IMR-90 (cell line): ENCODE data around the gene NXPH4. TPM values are rescaled to one million over a fixed set of nuclear protein-coding genes. Genes with fewer than 3 reads are reported as not detected.

ENCODE experiments used
- ATAC-seq: fragments of 200-7000 bp; cut with Tn5 transposase; 2 replicates; pipeline ENCODE4 v1.9.1; 2020; ENCODE audit warnings: low read depth, mild to moderate bottlenecking, moderate library complexity
- BruUV-seq: library from RNA; stranded (reverse); fragments of 400-500 nt; replicated peaks from 2 replicates; lab custom pipeline; 2021; lab: Mats Ljungman, UMichigan
- CTCF ChIA-PET: fragments of 300-600 bp; formaldehyde crosslinking; extraction: SDS; loops from one replicate; lab custom pipeline; 2021; ENCODE audit warnings: antibody characterized with exemption; lab: Yijun Ruan, JAX
- POLR2A ChIA-PET: fragments of 300-600 bp; sonication (Branson Sonifier 250); formaldehyde crosslinking; loops from one replicate; lab custom pipeline; 2022; ENCODE audit warnings: antibody characterized with exemption; ENCODE audit not compliant: unreplicated experiment; lab: Charles Lee
- DNase-seq: peaks from one replicate; pipeline ENCODE4 v3.0.0; 2013
- H2AFZ ChIP-seq: replicated peaks from 2 replicates; pipeline ENCODE3; 2013; ENCODE audit warnings: low read length, mild to moderate bottlenecking; ENCODE audit not compliant: poor library complexity
- H2AK5ac ChIP-seq: 2 replicates; pipeline ENCODE4 v1.6.1; 2013; ENCODE audit warnings: low read depth, low read length, inconsistent platforms
- H2AK9ac ChIP-seq: replicated peaks from 2 replicates; pipeline ENCODE3; 2013; ENCODE audit warnings: mild to moderate bottlenecking, low read depth, low read length, moderate library complexity; ENCODE audit not compliant: poor library complexity
- H2BK120ac ChIP-seq: 2 replicates; pipeline ENCODE4 v1.6.1; 2013; ENCODE audit warnings: low read depth, low read length, inconsistent platforms
- H2BK15ac ChIP-seq: 3 replicates; pipeline ENCODE4 v1.6.1; 2013; ENCODE audit warnings: low read depth, low read length, inconsistent platforms
- H2BK20ac ChIP-seq: 2 replicates; pipeline ENCODE4 v1.6.1; 2013; ENCODE audit warnings: low read depth, mild to moderate bottlenecking, inconsistent platforms, low read length, moderate library complexity
- H2BK5ac ChIP-seq: 2 replicates; pipeline ENCODE4 v1.6.1; 2013; ENCODE audit warnings: mild to moderate bottlenecking, low read depth, low read length, inconsistent platforms; ENCODE audit not compliant: poor library complexity, severe bottlenecking
- H3K14ac ChIP-seq: replicated peaks from 2 replicates; pipeline ENCODE4 v1.6.1; 2013; ENCODE audit warnings: low read depth, low read length, inconsistent platforms
- H3K18ac ChIP-seq: 2 replicates; pipeline ENCODE4 v1.6.1; 2013; ENCODE audit warnings: low read depth, low read length, control low read depth
- H3K23ac ChIP-seq: 2 replicates; pipeline ENCODE4 v1.6.1; 2013; ENCODE audit warnings: low read depth, low read length, inconsistent platforms
- H3K27ac ChIP-seq: 2 replicates; pipeline ENCODE4 v1.5.1; 2013; ENCODE audit warnings: mild to moderate bottlenecking, control low read depth, low read length; ENCODE audit not compliant: insufficient read depth
- H3K27me3 ChIP-seq: 2 replicates; pipeline ENCODE4 v1.6.1; 2013; ENCODE audit warnings: low read length; ENCODE audit not compliant: control insufficient read depth, insufficient read depth
- H3K36me3 ChIP-seq: 2 replicates; pipeline ENCODE4 v1.6.1; 2013; ENCODE audit warnings: low read length, mixed read lengths; ENCODE audit not compliant: control insufficient read depth, insufficient read depth
- H3K4ac ChIP-seq: 2 replicates; pipeline ENCODE4 v1.6.1; 2013; ENCODE audit warnings: low read depth, low read length, inconsistent platforms
- H3K4me1 ChIP-seq: 2 replicates; pipeline ENCODE4 v1.6.1; 2013; ENCODE audit warnings: low read length, mixed read lengths; ENCODE audit not compliant: control insufficient read depth, insufficient read depth
- H3K4me2 ChIP-seq: 2 replicates; pipeline ENCODE4 v1.6.1; 2013; ENCODE audit warnings: low read depth, mild to moderate bottlenecking, control low read depth, low read length, moderate library complexity
- H3K4me3 ChIP-seq: 2 replicates; pipeline ENCODE4 v1.5.1; 2013; ENCODE audit warnings: low read depth, mild to moderate bottlenecking, control low read depth, low read length, moderate library complexity; ENCODE audit not compliant: insufficient read depth
- H3K56ac ChIP-seq: 2 replicates; pipeline ENCODE4 v1.6.1; 2013; ENCODE audit warnings: low read length, inconsistent platforms; ENCODE audit not compliant: insufficient read depth; ENCODE audit errors: extremely low read depth
- H3K79me1 ChIP-seq, 2 experiments: 2 replicates each; pipeline ENCODE4 v1.6.1; 2013; ENCODE audit warnings: low read length in 2 of 2, inconsistent platforms in 1 of 2, low read depth in 1 of 2
- H3K9ac ChIP-seq: 2 replicates; pipeline ENCODE4 v1.6.1; 2013; ENCODE audit warnings: low read depth, low read length, control low read depth
- H3K9me1 ChIP-seq: 2 replicates; pipeline ENCODE4 v1.6.1; 2013; ENCODE audit warnings: low read length, inconsistent platforms; ENCODE audit not compliant: insufficient read depth
- H3K9me3 ChIP-seq: 2 replicates; pipeline ENCODE4 v1.6.1; 2013; ENCODE audit warnings: low read length; ENCODE audit not compliant: control insufficient read depth, insufficient read depth
- H4K20me1 ChIP-seq: 2 replicates; pipeline ENCODE4 v1.6.1; 2013; ENCODE audit warnings: low read length, inconsistent platforms; ENCODE audit not compliant: insufficient read depth
- H4K5ac ChIP-seq: 2 replicates; pipeline ENCODE4 v1.6.1; 2013; ENCODE audit warnings: mild to moderate bottlenecking, low read depth, low read length, control low read depth
- H4K8ac ChIP-seq, 2 experiments: 2 replicates each; pipeline ENCODE4 v1.6.1; 2013; ENCODE audit warnings: low read depth in 2 of 2, low read length in 2 of 2, control low read depth in 1 of 2, inconsistent platforms in 1 of 2
- H4K91ac ChIP-seq: 2 replicates; pipeline ENCODE4 v1.6.1; 2013; ENCODE audit warnings: low read depth, low read length, inconsistent platforms; ENCODE audit not compliant: insufficient read depth
- BHLHE40 ChIP-seq: fragments of 150-350 bp; IDR thresholded peaks from 2 replicates; pipeline ENCODE4 v1.6.1; 2016; ENCODE audit warnings: mild to moderate bottlenecking, low read depth, low read length
- CEBPB ChIP-seq: IDR thresholded peaks from 2 replicates; pipeline ENCODE4 v1.6.1; 2012; ENCODE audit warnings: low read depth, low read length, improper control_type of control experiment
- CHD1 ChIP-seq: IDR thresholded peaks from 2 replicates; pipeline ENCODE4 v1.6.1; 2012; ENCODE audit warnings: low read depth, low read length, improper control_type of control experiment
- FOS ChIP-seq: fragments of 150-350 bp; IDR thresholded peaks from 2 replicates; pipeline ENCODE4 v1.6.1; 2016; ENCODE audit warnings: low read depth, low read length
- MAFK ChIP-seq: IDR thresholded peaks from 2 replicates; pipeline ENCODE4 v1.6.1; 2012; ENCODE audit warnings: low read depth, low read length, improper control_type of control experiment
- MAZ ChIP-seq: IDR thresholded peaks from 2 replicates; pipeline ENCODE4 v1.6.1; 2012; ENCODE audit warnings: low read depth, mild to moderate bottlenecking, low read length, improper control_type of control experiment, moderate library complexity, borderline replicate concordance
- MXI1 ChIP-seq: IDR thresholded peaks from 2 replicates; pipeline ENCODE4 v1.6.1; 2012; ENCODE audit warnings: low read depth, mild to moderate bottlenecking, low read length, moderate library complexity, borderline replicate concordance
- NFE2L2 ChIP-seq: fragments of 150-350 bp; IDR thresholded peaks from 2 replicates; pipeline ENCODE4 v1.6.1; 2016; ENCODE audit warnings: low read depth, mild to moderate bottlenecking, low read length
- POLR2A ChIP-seq: IDR thresholded peaks from 2 replicates; pipeline ENCODE4 v1.6.1; 2012; ENCODE audit warnings: mild to moderate bottlenecking, low read depth, low read length
- RAD21 ChIP-seq: IDR thresholded peaks from 2 replicates; pipeline ENCODE4 v1.6.1; 2012; ENCODE audit warnings: low read length, improper control_type of control experiment
- RCOR1 ChIP-seq: IDR thresholded peaks from 2 replicates; pipeline ENCODE4 v1.6.1; 2012; ENCODE audit warnings: mild to moderate bottlenecking, low read length, improper control_type of control experiment; ENCODE audit not compliant: insufficient replicate concordance
- RFX5 ChIP-seq: IDR thresholded peaks from 2 replicates; pipeline ENCODE4 v1.8.0; 2012; ENCODE audit warnings: low read depth, mild to moderate bottlenecking, low read length, moderate library complexity
- WGBS, 2 experiments: methylation state at CpG; one replicate each; pipeline versions ENCODE4 v1.1.5 to v1.1.7; 2013; ENCODE audit warnings: missing lambda C conversion rate in 2 of 2; ENCODE audit not compliant: insufficient read length in 1 of 2; ENCODE audit errors: extremely low coverage in 2 of 2; 5-methylcytosine and 5-hydroxymethylcytosine counted together
- dilution Hi-C: fragments of 300-500 bp; cut with HindIII; formaldehyde crosslinking; loops from one replicate; pipeline ENCODE4 v1.14.3; 2018; ENCODE audit warnings: low sequenced_read_pairs; ENCODE audit not compliant: unreplicated experiment
- in situ Hi-C: fragments of 300-500 bp; cut with MboI; formaldehyde crosslinking; loops from 3 replicates; pipeline ENCODE4 v1.14.3; 2019; ENCODE audit warnings: low sequenced_read_pairs, inconsistent platforms, mixed read lengths
- intact Hi-C: fragments of 100-400 bp; cut with micrococcal nuclease; formaldehyde crosslinking; loops from 2 replicates; pipeline ENCODE4 v1.10.0; 2022
- polyA plus RNA-seq, 3 experiments: library from polyadenylated mRNA; depleted of rRNA; stranded (reverse); fragments of >200 nt; gene quantifications; 2 replicates each; pipeline ENCODE4 v1.2.3, GENCODE V29; 2012; ENCODE audit warnings: low replicate concordance in 1 of 3
- total RNA-seq: library from RNA; depleted of rRNA; stranded (reverse); fragments of >200 nt; gene quantifications from 2 replicates; pipeline ENCODE4 v1.2.3, GENCODE V29; 2012
- TF ChIP-seq, protein P1 (sequence below): fragments of 150-350 bp; IDR thresholded peaks from 2 replicates; pipeline ENCODE4 v1.6.1; 2016; ENCODE audit warnings: low read depth, mild to moderate bottlenecking, low read length, moderate library complexity, borderline replicate concordance
- TF ChIP-seq, protein P2 (sequence below): fragments of 150-350 bp; IDR thresholded peaks from 2 replicates; pipeline ENCODE4 v1.6.1; 2017; ENCODE audit warnings: mild to moderate bottlenecking, antibody characterized with exemption, low read length, low read depth
- TF ChIP-seq, protein P3 (sequence below): conservative IDR thresholded peaks from 2 replicates; pipeline ENCODE4 v1.5.1; 2012; ENCODE audit warnings: mild to moderate bottlenecking, low read depth, low read length, improper control_type of control experiment

NXPH4 gene
- total and polyA plus RNA-seq, 2 of the 4 experiments (the other 2 are of a cell fraction): 0.36 to 3.8 TPM

DNA sequence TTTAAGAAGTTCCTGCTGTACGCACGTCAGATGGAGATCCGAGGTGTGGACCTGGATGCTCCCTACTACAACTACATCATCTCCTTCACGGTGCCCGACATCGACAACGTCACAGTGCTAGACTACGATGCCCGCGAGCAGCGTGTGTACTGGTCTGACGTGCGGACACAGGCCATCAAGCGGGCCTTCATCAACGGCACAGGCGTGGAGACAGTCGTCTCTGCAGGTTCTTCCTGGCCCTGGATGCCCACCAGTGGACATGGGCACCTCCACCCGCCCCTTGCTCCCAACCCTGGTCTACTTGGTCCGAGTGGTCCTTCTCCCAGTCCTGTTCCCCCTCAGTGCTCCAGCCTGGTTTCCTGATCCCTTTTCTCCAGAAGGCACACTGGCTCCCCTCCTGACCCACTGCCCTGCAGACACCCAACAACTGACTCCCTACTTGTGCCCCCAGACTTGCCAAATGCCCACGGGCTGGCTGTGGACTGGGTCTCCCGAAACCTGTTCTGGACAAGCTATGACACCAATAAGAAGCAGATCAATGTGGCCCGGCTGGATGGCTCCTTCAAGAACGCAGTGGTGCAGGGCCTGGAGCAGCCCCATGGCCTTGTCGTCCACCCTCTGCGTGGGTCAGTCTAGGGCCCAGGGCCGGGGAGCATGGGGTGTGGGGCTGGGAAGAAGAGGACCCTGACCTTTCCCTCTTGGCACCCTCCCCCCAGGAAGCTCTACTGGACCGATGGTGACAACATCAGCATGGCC is 37.1 kb upstream of the NXPH4 start:
- H3K4me2 ChIP-seq: no peak overlapping the region
- no peaks in the 10 kb centered on the region for H3K9me1 ChIP-seq
- intact Hi-C loops: no loop called here
- TSS peak; percentile 94 for BruUV-seq
- H3K23ac ChIP-seq: no peak overlapping the region
- H3K4ac ChIP-seq: no peak overlapping the region
- no peak overlapping the region for H2BK15ac ChIP-seq
- ATAC-seq: no peak
- no peak overlapping the region for H2AK5ac ChIP-seq
- dilution Hi-C loops: no loop called here
- H3K27ac ChIP-seq: no peak overlapping the region
- H4K91ac ChIP-seq: no peak overlapping the region
- WGBS, 2 experiments: 93% methylated on average over 8 of the region's 27 CpGs; no CpG with 5 or more reads in 1 of the 2 experiments
- H3K36me3 ChIP-seq: peaks cover 93% of the 10 kb centered on the region
- H2AFZ ChIP-seq: no peak overlapping the region
- no peak overlapping the region for H2BK20ac ChIP-seq
- H3K18ac ChIP-seq: no peak overlapping the region
- no peak overlapping the region for H3K56ac ChIP-seq
- H2BK5ac ChIP-seq: no peak overlapping the region
- in situ Hi-C loops: loop anchor here (5.0 kb wide), 2 partner anchors 57 to 112 kb away; no protein-coding TSS in a partner anchor
- ChIA-PET CTCF (no interaction called here), POLR2A (no interaction called here)
- H3K4me3 ChIP-seq: no peak overlapping the region
- DNase-seq: no peak
- H3K9me3 ChIP-seq: no peaks in the 10 kb centered on the region
- H4K20me1 ChIP-seq: peaks cover 30% of the 10 kb centered on the region
- H2BK120ac ChIP-seq: no peak overlapping the region
- no peak overlapping the region for H3K14ac ChIP-seq
- no peak overlapping the region for H2AK9ac ChIP-seq
- H3K9ac ChIP-seq: no peak overlapping the region
- H4K8ac ChIP-seq: no peak overlapping the region
- H3K27me3 ChIP-seq: no peaks in the 10 kb centered on the region
- no peak overlapping the region for H4K5ac ChIP-seq
- peaks cover 5 to 49% of the 10 kb centered on the region in 2 experiments; a peak in 3 of 4 replicates for H3K79me1 ChIP-seq
- H3K4me1 ChIP-seq: no peaks in the 10 kb centered on the region
- TF ChIP-seq MAZ (no peak), NFE2L2 (no peak), CHD1 (no peak), FOS (no peak), CEBPB (no peak), BHLHE40 (no peak), RAD21 (no peak), MXI1 (no peak), POLR2A (no peak), RCOR1 (no peak), RFX5 (no peak), MAFK (no peak)
- TF ChIP-seq, protein P1, sequence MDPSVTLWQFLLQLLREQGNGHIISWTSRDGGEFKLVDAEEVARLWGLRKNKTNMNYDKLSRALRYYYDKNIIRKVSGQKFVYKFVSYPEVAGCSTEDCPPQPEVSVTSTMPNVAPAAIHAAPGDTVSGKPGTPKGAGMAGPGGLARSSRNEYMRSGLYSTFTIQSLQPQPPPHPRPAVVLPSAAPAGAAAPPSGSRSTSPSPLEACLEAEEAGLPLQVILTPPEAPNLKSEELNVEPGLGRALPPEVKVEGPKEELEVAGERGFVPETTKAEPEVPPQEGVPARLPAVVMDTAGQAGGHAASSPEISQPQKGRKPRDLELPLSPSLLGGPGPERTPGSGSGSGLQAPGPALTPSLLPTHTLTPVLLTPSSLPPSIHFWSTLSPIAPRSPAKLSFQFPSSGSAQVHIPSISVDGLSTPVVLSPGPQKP: no peak
- TF ChIP-seq, protein P2, sequence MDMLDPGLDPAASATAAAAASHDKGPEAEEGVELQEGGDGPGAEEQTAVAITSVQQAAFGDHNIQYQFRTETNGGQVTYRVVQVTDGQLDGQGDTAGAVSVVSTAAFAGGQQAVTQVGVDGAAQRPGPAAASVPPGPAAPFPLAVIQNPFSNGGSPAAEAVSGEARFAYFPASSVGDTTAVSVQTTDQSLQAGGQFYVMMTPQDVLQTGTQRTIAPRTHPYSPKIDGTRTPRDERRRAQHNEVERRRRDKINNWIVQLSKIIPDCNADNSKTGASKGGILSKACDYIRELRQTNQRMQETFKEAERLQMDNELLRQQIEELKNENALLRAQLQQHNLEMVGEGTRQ: no peak
- TF ChIP-seq, protein P3, sequence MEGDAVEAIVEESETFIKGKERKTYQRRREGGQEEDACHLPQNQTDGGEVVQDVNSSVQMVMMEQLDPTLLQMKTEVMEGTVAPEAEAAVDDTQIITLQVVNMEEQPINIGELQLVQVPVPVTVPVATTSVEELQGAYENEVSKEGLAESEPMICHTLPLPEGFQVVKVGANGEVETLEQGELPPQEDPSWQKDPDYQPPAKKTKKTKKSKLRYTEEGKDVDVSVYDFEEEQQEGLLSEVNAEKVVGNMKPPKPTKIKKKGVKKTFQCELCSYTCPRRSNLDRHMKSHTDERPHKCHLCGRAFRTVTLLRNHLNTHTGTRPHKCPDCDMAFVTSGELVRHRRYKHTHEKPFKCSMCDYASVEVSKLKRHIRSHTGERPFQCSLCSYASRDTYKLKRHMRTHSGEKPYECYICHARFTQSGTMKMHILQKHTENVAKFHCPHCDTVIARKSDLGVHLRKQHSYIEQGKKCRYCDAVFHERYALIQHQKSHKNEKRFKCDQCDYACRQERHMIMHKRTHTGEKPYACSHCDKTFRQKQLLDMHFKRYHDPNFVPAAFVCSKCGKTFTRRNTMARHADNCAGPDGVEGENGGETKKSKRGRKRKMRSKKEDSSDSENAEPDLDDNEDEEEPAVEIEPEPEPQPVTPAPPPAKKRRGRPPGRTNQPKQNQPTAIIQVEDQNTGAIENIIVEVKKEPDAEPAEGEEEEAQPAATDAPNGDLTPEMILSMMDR: no peak
